GM10248 (cell line): ENCODE results near the gene GPR39.
"Not testable (repeated sequence)": the region's sequence is repeated elsewhere in the genome, so short reads cannot be mapped to it uniquely, and the experiment has no call there.

Source experiments
- CTCF ChIA-PET: fragments of 300-600 bp; sonication (Branson Sonifier 250); formaldehyde crosslinking; extraction: SDS; loops from one replicate; lab custom pipeline; 2021; ENCODE audit warnings: antibody characterized with exemption; lab: Yijun Ruan, JAX
- POLR2A ChIA-PET: fragments of 350-650 bp; sonication (Branson Sonifier 250); formaldehyde crosslinking; extraction: SDS; loops from one replicate; lab custom pipeline; 2020; ENCODE audit warnings: antibody characterized with exemption; lab: Yijun Ruan, JAX
- DNase-seq: peaks from one replicate; pipeline ENCODE4 v3.0.0; 2012; ENCODE audit errors: extremely low spot score
- TF ChIP-seq, protein P1 (sequence below): IDR thresholded peaks from 2 replicates; pipeline ENCODE4 v1.5.1; 2012; ENCODE audit warnings: mild to moderate bottlenecking, low read depth; ENCODE audit errors: extremely low read depth, missing control alignments, control extremely low read depth

GPR39 gene

DNA sequence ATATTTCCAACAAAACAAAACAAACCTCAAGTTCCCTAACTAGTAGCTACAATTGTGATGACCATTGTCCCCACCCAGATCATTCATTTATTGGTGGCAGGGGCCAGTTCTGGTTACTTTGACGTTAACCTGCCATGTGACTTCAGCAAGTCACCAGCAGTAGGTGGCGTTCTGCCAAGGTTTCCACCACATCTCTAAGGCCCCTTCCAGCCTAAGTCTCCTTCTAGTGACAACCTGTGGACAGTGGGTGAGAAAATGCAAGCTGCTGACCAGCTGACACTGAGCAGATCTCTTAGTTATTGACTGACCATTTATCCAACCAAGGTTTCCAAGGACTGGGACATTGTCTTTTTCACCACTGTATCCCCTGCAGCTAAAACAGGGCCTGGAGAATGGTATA lies 98.4 kb downstream of the GPR39 start:
- DNase-seq, result no peak
- TF ChIP-seq, protein P1, sequence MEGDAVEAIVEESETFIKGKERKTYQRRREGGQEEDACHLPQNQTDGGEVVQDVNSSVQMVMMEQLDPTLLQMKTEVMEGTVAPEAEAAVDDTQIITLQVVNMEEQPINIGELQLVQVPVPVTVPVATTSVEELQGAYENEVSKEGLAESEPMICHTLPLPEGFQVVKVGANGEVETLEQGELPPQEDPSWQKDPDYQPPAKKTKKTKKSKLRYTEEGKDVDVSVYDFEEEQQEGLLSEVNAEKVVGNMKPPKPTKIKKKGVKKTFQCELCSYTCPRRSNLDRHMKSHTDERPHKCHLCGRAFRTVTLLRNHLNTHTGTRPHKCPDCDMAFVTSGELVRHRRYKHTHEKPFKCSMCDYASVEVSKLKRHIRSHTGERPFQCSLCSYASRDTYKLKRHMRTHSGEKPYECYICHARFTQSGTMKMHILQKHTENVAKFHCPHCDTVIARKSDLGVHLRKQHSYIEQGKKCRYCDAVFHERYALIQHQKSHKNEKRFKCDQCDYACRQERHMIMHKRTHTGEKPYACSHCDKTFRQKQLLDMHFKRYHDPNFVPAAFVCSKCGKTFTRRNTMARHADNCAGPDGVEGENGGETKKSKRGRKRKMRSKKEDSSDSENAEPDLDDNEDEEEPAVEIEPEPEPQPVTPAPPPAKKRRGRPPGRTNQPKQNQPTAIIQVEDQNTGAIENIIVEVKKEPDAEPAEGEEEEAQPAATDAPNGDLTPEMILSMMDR, result no peak
- ChIA-PET CTCF (interaction anchor here (1.7 kb wide), 1 partner anchor 1329 kb away, joined by 3 read pairs; no protein-coding TSS in a partner anchor), POLR2A (no interaction called here)

DNA sequence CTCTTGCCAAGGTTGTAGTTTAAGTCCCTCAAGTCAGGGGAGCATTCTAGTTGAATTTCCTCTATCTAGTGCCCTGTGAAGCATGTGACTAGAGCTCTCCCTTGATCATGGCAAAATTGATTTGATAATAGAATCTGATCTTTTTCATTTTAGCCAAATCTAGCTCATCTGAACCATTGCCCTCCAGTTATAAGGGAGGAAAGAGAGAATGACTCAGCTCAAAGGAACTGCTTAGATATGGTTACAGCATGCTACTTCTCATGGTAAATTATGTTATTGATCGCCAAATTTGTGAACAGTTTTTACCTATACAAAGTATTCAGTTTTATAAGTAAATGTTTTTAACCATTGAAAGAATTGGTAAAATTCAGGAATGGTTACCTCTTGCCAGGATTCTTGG lies 100.8 kb downstream of the GPR39 start:
- TF ChIP-seq, protein P1, result no peak
- CTCF ChIA-PET, result interaction anchor here (1.6 kb wide), 1 partner anchor 30 kb away, joined by 6 read pairs; no protein-coding TSS in a partner anchor
- DNase-seq, result no peak
- POLR2A ChIA-PET, result no interaction called here

DNA sequence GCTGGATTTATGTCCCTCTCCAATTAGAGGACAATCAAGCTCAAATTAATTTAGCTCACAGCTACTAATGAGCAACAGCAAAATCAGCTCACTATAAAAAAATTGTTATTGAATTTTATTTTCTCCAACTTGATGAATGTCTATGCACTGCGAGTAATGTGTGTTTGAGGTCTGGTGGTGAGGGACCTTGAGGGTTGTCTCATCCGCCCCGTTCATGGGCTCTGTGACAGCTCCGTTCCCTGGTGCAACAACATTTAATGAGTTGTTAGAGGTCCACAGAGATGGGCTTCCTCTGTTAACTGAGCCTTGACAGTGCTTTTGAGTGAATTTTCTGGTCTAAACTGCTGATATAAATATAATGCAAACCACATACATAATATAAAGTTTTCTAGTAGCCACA lies 101.7 kb downstream of the GPR39 start:
- TF ChIP-seq, protein P1, result no peak
- ChIA-PET POLR2A (no interaction called here), CTCF (interaction anchor here (1.6 kb wide), 1 partner anchor 30 kb away, joined by 6 read pairs; no protein-coding TSS in a partner anchor)
- DNase-seq, result no peak

DNA sequence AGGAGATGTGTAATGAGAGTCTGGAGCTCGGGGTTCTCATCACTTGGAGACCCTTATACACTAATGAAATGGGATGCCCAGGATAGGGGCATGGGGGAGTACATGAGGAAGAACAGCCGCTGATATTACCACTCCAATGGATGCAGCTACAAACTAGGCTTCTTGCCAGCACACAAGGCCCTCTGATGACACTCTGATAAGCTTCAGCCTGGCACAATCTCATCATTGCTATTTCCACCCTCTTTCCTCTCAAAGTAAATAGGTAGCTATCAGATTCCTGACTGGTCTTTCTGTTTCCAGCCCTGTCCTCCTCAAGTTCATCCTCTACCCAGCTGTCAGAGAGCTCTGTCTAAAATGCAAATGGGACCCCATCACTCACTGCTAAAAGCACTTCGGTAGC lies 103.0 kb downstream of the GPR39 start:
- no peak for DNase-seq
- CTCF ChIA-PET, result interaction anchor here (1.8 kb wide), 1 partner anchor 28 kb away, joined by 6 read pairs; no protein-coding TSS in a partner anchor
- POLR2A ChIA-PET, result no interaction called here
- TF ChIP-seq, protein P1, result no peak

DNA sequence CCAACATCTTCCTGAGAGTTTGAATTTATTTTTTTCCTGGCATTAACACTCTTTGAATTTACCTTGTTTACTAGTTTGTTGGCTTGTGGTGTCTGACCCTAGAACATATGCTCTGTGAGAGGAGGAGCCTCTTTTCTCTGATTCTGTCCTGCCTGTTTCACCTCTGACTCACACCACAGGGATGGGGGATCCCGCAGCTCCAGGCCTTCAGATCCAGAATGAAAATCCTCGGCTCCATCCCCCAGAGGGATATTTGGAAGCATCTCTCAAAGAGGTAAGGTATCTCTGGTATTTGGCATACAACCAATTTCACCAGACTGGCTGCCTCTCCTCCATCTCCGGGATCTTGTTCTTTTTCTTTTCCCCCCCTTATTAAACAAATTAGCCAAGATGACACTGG lies 104.7 kb downstream of the GPR39 start:
- no peak for DNase-seq
- CTCF ChIA-PET, result interaction anchor here (1.8 kb wide), 1 partner anchor 26 kb away, joined by 6 read pairs; no protein-coding TSS in a partner anchor
- POLR2A ChIA-PET, result no interaction called here
- TF ChIP-seq, protein P1, result no peak

DNA sequence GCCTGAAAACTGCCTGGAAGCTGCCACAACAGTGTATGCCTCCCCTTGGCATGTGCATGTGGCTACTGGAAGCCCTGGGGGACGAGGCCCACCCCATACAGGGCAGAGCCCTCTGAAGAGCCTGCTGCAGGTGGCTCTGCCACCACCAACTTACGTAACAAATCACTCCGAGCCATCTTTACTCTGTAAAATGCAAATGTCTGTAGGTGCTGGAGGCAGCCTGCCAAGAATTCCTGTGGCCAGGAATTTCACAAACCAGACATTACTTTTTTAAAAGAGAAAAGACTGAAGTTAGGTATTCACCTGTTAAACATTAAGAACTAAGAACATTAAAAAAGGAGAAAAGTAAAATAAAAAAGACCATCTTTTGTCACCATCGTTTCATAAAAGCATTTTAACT lies 106.3 kb downstream of the GPR39 start:
- no peak for DNase-seq
- TF ChIP-seq, protein P1, result no peak
- CTCF ChIA-PET, result no interaction called here

DNA sequence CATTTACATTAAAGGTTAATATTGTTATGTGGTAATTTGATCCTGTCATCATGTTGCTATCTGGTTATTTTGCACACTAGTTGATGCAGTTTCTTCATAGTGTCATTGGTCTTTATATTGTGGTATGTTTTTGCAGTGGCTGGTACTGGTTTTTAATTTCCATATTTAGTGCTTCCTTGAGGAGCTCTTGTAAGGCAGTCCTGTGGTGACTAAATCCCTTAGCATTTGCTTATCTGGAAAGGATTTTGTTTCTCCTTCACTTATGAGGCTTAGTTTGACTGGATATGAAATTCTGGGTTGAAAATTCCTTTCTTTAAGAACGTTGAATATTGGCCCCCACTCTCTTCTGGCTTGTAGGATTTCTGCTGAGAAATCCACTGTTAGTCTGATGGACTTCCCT lies 120.5 kb downstream of the GPR39 start:
- POLR2A ChIA-PET, CTCF ChIA-PET, DNase-seq: not testable (repeated sequence)

More for the DNA sequence above, 106.3 kb downstream of the GPR39 start:
- POLR2A ChIA-PET, result no interaction called here
